NCI-H2171 (cell line): ENCODE results near the gene BCL7B.
A peak's percentile ranks its signal among the peaks of the same experiment; 100 is the strongest.
"Not testable (repeated sequence)": the region's sequence is repeated elsewhere in the genome, so short reads cannot be mapped to it uniquely, and the experiment has no call there.

Experiments used
- DNase-seq: peaks from one replicate; lab custom pipeline; 2025; lab: John Stamatoyannopoulos, UW

The BCL7B gene

GRCh38 chr7:73572767-73573186 is 15.3 kb upstream of the BCL7B start:
- DNase-seq: no peak

- DNase-seq: no peak
These were observed 13.5 kb upstream of the BCL7B start for GRCh38 chr7:73570977-73571376.

DNA sequence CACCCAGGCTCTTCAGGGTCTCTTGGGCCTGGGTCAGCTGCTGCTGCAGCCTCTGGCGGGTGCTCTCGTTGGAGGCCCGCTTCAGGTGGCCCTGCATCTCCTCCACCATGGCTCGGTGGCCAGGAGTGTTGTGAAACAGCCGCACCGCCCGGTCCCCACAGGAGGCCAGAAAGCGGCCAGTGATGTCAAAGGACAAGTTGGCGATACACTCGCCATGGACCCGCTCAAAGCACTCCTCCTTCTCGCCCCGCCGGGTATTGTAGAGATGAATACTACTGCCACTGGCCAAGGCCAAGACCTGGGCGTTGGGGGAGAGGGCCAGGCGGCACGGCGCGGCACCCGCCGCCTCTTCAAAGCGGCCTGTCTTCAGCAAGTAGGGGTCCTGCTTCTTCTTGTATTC is 13.0 kb upstream of the BCL7B start:
- no peak for DNase-seq

- no peak for DNase-seq
These were observed 11.6 kb upstream of the BCL7B start for GRCh38 chr7:73569042-73569608.

- DNase-seq: no peak
These were observed 10.6 kb upstream of the BCL7B start for GRCh38 chr7:73567846-73568685.

DNA sequence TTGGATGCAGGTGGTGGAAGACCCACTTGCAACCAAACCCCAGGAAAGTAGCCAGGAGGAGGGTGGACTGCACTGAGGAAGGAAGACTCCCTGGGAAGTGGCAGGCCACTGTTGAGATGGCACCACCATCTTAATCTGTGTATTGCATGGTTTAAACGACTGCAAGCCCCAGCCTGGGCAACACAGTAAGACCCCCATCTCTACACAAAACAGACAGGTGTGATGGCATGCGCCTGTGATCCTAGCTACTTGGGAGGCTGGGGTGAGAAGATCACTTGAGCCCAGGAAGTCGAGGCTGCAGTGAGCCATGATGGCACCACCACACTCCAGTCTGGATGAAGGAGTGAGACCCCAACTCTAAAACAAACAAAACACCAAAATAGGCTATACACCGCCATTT is 9.7 kb upstream of the BCL7B start:
- DNase-seq: no peak

DNA sequence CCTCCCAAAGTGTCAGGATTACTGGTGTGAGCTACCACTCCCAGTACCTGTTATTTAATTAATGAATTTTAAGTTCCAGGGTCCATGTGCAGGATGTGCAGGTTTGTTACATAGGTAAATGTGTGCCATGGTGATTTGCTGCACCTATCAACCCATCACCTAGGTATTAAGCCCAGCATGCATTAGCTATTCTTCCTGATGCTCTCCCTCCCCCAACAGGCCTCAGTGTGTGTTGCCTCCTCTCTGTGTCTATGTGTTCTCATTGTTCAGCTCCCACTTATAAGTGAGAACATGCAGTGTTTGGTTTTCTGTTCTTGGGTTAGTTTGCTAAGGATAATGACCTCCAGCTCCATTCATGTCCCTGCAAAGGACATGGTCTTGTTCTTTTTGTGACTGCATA is 8.9 kb upstream of the BCL7B start:
- DNase-seq: not testable (repeated sequence)

GRCh38 chr7:73565675-73566340 is 8.3 kb upstream of the BCL7B start:
- no peak for DNase-seq

- DNase-seq: peak; percentile 10
These were observed 2.8 kb upstream of the BCL7B start for GRCh38 chr7:73560109-73560835.

- DNase-seq: peak; percentile 86
These were observed 438 bp downstream of the BCL7B start for GRCh38 chr7:73557108-73557396.

DNA sequence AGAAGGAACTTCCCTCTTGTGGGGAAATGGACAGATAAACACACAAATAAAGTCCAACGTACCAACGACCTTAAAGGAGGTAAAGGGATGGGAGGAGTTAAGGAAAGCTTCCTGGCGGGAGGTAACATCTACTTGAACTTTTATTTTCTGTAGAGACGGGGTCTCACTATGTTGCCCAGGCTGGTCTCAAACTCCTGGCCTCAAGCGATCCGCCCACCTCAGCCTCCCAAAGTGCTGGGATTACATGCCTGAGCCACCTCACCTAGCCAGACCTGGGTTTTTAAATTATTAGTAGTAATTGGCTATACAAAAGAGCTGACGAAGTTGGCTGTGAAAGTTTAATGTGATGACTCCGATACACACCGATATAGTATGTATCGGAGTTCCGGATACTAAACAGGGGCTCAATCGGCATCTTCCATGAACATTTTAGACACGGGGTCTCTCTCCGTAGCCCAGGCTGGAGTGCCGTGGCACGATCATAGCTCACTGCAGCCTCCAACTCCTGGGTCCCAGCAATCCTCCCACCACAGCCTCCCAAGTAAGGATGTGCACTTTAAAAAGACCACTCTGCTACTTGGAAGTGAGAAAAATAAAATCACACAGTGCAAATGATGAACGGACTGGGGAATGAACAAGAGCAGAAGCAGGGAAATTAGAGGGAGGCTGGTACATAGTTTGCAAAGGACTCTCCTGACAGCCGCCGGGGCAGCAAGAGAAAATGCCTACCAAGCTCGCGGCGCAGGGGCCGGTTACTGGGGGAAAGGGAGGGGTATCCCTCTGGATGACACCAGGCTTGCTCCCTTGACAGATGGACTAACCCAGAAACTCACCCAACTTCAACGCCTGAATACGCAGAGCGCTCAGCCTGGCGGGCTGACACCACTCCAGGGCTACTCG is 1.0 kb downstream of the BCL7B start:
- no peak for DNase-seq

DNA sequence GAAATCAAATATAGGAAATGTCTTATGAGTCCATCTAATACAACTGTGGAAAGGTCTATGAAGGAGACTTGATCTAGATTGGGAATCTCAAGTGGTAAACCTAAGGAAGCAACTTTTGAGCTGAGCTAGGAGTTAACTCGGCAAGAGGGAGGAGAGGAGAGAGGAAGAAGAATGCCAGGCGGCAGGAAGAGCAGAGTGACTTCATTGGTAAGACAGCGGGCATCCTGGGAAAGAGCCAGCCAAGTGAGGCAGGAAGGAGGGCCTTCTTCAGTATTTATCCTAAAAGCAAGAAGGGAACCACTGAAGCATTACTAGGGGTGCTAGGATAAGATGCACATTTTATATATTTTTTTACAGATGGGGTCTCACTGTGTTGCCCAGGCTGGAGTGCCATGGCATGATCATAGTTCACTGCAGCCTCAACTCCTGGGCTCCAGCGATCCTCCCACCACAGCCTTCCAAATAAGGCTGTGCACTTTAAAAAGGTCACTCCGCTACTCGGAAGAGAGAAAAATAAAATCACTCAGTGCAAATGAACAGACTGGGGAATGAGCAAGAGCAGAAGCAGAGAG is 2.0 kb downstream of the BCL7B start:
- DNase-seq: no peak

GRCh38 chr7:73550093-73550492 is 7.4 kb downstream of the BCL7B start:
- not testable (repeated sequence) for DNase-seq

DNA sequence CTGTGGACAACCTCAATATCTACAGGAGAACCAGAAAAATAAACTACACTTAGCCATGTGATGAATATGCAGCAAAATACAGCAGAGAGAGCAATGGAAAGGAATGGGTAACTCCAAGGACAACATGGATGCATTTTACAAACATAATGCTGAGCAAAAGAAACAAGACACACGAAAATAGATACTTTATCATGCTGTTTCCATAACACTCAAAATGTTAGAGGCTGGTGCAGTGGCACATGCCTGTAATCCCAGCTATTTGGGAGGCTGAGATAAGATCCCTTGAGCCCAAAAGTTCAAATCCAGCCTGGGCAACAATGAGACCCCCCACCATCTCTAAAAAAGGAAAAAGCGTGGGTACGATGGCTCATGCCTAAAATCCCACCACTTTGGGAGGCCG is 8.3 kb downstream of the BCL7B start:
- no peak for DNase-seq

DNA sequence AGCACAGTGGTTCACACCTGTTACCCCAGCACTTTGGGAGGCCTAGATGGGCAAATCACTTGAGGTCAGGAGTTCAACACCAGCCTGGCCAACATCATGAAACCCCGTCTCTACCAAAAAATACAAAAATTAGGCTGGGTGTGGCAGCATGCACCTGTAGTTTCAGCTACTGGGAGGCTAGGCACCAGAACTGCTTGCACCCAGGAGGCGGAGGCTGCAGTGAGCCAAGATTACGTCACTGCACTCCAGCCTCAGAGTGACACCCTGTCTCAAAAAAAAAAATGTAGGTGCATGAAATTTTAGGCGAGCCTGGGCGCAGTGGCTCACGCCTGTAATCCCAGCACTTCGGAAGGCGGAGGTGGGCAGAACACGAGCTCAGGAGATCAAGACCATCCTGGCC is 9.6 kb downstream of the BCL7B start:
- no peak for DNase-seq

GRCh38 chr7:73544678-73545077 is 12.8 kb downstream of the BCL7B start:
- no peak for DNase-seq

DNA sequence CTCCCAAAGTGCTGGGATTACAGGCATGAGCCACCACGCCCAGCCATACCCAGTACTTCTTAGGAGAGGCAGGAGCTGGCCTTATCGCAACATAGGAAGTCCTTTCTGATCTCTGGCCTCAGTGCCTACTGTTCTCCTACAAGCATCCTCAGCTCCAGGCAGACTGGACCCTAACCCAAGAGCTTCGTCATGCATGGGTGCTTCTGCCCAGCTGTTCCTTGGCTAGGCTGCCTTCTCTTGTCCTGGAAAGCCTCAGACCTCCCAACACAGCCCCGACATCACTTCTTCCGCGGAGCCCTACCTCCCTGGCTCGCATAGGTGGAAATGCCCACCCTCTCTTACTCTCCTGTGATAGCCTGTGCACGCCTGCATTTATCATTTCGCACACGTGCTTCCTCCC is 15.8 kb downstream of the BCL7B start:
- no peak for DNase-seq

DNA sequence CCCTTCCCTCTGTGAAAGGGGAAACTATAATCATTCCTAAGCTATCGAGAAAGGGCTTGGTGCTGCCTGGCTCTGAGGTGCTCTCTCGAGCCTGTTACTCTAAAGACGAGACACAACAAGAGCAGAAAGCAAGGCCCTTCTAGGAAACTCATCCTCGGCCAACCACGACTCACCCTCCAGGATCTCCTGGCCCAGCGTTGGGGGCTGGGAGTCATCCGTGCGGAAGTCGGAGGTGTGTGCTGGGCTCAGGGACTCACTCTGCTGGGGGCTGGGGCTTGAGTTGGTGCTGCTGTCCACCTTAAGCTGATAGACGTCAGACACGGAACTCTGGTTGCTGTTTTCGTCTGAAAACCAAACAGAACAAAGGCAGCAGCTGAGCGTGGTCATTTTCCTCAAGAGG is 17.8 kb downstream of the BCL7B start:
- no peak for DNase-seq

DNA sequence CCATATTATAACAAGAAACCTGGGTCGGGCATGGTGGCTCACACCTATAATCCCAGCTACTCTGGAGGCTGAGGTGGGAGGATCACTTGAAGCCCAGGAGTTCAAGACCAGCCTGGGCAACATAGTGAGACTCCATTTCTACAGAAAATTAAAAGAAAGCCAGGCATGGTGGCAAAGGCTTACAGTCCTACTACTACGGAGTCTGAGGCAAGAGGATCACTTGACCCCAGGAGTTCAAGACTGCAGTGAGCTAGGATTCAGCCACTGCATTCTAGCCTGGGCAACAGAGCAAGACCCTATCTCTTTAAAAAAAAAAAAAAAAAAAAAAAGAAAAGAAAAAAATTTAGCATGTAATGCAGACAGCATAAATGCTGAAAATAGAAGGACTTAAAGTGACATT is 19.0 kb downstream of the BCL7B start:
- not testable (repeated sequence) for DNase-seq

DNA sequence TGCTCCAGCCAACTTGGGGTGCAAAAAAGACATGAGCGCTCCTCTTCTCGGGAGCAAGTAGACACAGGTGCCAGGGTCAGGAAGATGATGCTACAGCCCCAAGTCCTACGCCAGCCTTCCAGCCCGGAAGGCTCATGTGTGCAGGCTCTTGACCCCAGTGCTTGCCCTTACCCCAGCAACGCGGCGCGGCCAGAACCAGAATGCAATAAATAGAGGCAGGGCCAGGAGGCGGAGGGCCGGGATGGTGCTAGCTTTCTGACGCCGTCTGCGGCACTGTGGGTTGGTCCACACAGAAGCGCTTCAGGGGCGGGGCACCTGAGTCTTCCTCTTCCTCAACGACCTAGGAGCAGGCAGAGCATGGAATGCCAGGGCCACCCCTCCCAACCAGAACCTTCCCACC is 20.4 kb downstream of the BCL7B start:
- no peak for DNase-seq

- no peak for DNase-seq
These were observed 21.0 kb downstream of the BCL7B start for GRCh38 chr7:73536479-73536878.
